Measurements from ENCODE around the gene SNCAIP.

SNCAIP gene

DNA sequence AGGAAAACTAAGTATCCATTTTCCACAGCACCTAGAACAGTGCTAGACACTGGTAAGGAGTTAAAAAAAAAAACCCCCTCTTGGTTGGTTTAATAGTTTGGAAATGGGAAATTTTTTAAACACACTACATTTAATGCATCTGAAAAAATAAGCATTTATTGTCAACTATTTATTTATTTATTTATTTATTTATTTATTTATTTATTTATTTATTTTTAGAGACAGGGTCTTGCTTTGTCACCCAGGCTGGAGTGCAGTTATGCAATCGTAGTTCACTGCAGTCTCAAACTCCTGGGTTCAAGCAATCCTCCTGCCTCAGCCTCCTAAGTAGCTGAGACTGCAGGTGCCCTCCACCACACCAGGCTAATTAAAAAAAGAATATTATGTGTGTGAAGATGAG, 51.6 kb downstream of the SNCAIP start:
- DNase-seq (ENCODE audit: low read depth) = no peak
- TF ChIP-seq, protein P1, sequence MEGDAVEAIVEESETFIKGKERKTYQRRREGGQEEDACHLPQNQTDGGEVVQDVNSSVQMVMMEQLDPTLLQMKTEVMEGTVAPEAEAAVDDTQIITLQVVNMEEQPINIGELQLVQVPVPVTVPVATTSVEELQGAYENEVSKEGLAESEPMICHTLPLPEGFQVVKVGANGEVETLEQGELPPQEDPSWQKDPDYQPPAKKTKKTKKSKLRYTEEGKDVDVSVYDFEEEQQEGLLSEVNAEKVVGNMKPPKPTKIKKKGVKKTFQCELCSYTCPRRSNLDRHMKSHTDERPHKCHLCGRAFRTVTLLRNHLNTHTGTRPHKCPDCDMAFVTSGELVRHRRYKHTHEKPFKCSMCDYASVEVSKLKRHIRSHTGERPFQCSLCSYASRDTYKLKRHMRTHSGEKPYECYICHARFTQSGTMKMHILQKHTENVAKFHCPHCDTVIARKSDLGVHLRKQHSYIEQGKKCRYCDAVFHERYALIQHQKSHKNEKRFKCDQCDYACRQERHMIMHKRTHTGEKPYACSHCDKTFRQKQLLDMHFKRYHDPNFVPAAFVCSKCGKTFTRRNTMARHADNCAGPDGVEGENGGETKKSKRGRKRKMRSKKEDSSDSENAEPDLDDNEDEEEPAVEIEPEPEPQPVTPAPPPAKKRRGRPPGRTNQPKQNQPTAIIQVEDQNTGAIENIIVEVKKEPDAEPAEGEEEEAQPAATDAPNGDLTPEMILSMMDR (IDR thresholded peaks at IDR 0.05; ENCODE audit: low read depth, low read length, missing control alignments) = no peak
- no peak overlapping the region for H3K4me3 ChIP-seq (ENCODE audit: low read depth, low read length)

DNA sequence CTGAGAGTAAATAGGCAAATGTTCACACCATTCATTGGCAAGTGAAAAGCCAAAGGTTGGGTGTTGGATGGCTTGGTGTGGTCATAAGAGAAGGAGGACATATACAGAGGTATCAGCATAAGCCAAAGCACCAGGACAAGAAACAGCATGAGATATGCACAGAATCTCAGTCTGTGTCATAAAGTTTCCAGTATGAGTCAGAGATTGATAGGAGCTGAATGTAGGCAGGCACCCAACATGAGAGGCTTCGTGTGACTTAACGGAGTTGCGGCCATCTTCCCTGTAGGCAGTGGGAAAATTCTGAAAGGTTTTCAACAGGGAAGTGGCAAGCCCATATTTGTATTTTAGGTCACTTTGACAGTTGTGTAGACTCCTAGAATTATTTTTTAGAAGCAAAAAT, 54.5 kb downstream of the SNCAIP start:
- TF ChIP-seq, protein P1 (IDR thresholded peaks at IDR 0.05; ENCODE audit: low read depth, low read length, missing control alignments) = no peak
- H3K4me3 ChIP-seq (ENCODE audit: low read depth, low read length) = no peak overlapping the region
- no peak for DNase-seq (ENCODE audit: low read depth)

DNA sequence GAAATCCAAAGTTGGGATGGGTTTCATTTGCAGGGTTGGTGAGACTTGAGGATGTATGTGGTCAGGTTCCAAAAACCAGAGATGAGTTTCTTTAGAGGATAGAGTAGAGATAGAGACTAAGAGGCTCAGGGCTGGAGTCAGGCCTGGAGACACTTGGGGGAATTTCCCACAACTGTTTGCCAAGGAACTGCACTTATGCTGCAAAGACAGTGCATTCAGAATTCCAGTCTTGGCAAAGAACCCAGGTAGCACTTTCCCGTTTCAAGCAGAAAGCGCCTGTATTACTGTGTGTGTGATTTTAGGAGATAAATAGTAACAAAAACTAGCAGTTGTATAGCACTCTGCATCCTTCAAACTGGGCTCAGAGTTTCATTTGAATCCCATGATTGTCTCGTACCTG, 55.4 kb downstream of the SNCAIP start:
- no peak overlapping the region for H3K4me3 ChIP-seq (ENCODE audit: low read depth, low read length)
- DNase-seq (ENCODE audit: low read depth) = no peak
- TF ChIP-seq, protein P1 (IDR thresholded peaks at IDR 0.05; ENCODE audit: low read depth, low read length, missing control alignments) = no peak

DNA sequence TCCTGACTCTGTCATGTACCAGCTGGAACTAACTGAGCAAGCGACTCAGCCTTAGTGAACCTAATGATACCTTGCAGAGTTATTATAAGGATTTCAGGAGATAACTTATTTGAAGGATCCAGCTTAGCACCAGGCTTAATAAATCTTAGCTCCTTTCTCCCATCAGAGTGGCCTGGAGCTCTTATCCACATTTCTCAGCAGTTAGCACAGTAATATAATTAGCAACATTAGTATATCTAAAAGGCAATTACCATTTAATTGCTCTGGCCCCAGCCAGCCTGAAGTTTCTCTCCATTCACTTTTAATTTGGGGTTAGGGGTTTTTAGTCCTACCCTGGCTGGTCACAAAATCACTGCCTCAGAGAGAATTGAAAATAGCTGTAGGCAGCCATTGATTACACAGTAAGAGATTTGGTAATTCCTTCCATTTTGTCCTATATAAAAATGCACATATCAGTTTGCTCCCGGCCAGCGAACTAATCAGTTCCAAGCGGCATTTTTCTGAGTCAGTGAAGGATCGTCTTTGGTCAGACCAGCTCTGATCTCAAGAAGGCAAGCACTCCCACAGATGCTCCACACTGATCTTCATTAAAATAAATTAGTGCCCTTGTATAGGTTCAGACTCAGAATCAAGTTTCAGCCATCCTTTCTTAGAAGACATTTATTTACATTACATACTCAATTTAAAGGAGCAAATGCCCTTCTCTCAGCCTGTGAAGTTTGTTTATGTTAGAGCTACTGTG, 56.6 kb downstream of the SNCAIP start:
- no peak for DNase-seq (ENCODE audit: low read depth)

DNA sequence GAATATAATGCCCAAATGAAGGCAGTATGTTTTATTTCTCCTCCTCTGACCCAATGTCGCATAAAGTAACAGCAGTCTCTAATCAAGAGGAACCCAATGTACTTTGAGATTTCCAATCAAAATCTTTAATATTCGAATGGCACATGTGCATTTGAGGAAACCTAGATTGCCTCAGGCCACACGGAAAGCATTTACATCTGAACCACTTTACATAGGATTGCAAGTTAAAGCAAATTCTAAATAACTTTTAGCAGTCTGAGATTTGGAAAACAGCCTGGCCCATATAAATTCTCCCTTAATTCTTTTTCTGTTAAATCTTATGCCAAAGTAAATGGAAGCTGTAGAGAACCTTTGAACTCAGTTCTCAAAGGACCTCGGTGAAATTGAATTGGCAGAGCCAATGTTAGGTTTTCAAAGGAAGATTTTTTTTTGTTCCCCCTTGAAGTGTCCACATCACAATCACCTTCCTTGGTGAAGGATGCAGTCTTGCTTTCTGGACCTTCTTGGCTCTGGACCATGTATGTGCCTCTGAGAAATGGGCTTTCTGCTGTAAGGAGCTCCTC, 57.3 kb downstream of the SNCAIP start:
- TF ChIP-seq, protein P1 (IDR thresholded peaks at IDR 0.05; ENCODE audit: low read depth, low read length, missing control alignments) = no peak
- H3K4me3 ChIP-seq (ENCODE audit: low read depth, low read length) = no peak overlapping the region
- no peak for DNase-seq (ENCODE audit: low read depth)

More for the DNA sequence above, 56.6 kb downstream of the SNCAIP start:
- H3K4me3 ChIP-seq (ENCODE audit: low read depth, low read length) = no peak overlapping the region
- TF ChIP-seq, protein P1 (IDR thresholded peaks at IDR 0.05; ENCODE audit: low read depth, low read length, missing control alignments) = no peak

DNA sequence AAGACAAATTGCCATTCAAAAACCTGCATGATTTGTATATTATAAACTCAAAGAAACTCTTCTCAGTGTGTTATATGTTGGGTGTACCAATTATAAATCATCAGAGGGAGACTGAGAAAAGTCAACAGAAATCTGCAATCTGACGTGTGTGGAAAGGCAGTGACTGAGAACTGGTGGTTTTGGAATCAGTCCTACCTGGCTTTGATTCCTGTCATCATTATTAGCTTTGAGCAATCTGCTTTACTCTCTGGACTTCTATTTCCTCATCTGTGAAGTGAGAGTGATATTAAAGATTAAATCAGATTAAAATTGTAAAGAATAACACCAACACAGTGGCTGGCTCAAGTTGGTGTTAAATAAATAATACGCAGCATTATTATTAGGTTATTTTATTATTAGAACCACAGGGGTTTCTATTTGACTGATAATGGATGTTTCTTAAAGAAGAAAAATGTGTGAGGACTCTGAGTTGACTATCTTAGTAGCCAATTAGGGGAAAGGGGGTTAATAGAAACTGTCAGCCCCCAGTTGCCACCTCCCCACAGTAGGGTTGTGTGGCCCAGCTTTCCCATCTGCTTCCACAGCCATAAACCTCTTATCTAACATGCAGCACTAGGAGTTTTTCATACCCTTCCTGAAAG, 59.6 kb downstream of the SNCAIP start:
- TF ChIP-seq, protein P1 (IDR thresholded peaks at IDR 0.05; ENCODE audit: low read depth, low read length, missing control alignments) = no peak
- H3K4me3 ChIP-seq (ENCODE audit: low read depth, low read length) = no peak overlapping the region
- no peak for DNase-seq (ENCODE audit: low read depth)
